Pancreas (tissue), 10 donors: ENCODE data around the gene RNF130. TPM values are rescaled to one million over a fixed set of nuclear protein-coding genes. Genes with fewer than 3 reads are reported as not detected.

ENCODE experiments used
- ATAC-seq, 4 donors: fragments of 200-7000 bp; cut with Tn5 transposase; one replicate each; pipeline versions ENCODE4 v1.8.0 to v1.9.1; 2020; ENCODE audit warnings: mild to moderate bottlenecking in 4 of 4, moderate library complexity in 4 of 4
- DNase-seq, 6 donors: peaks; one replicate each; pipeline ENCODE4 v3.0.0-alpha.2; 2020
- FAIRE-seq: peaks from 2 replicates; lab custom pipeline; 2012; peaks lifted over from hg19 to GRCh38; lab: Jason Lieb, UNC
- H3K27ac ChIP-seq, 4 donors: fragments of 200-600 bp; sonication (generic); 1 replicate in 3 of 4; 2 replicates in 1 of 4; pipeline versions ENCODE4 v1.5.0 to v1.8.0; 2020
- H3K27me3 ChIP-seq, 4 donors: fragments of 200-600 bp; one replicate each; pipeline ENCODE4 v1.8.0; 2021
- H3K36me3 ChIP-seq, 3 donors: fragments of 200-600 bp; sonication (generic) in 1 of 3; one replicate each; pipeline versions ENCODE4 v1.5.0 to v1.8.0; 2020 to 2021
- H3K4me1 ChIP-seq, 3 donors: fragments of 200-600 bp; one replicate each; pipeline ENCODE4 v1.8.0; 2021
- H3K4me3 ChIP-seq, 4 donors: fragments of 200-600 bp; sonication (generic) in 2 of 4; one replicate each; pipeline versions ENCODE4 v1.5.0 to v1.8.0; 2020 to 2021
- H3K9me3 ChIP-seq, 4 donors: fragments of 200-600 bp; one replicate each; pipeline ENCODE4 v1.8.0; 2021
- CTCF ChIP-seq, 4 donors: fragments of 200-600 bp; sonication (generic) in 3 of 4; IDR thresholded peaks; one replicate each; pipeline versions ENCODE4 v1.5.0 to v1.8.0; 2021; ENCODE audit warnings: antibody characterized with exemption in 4 of 4
- WGBS, 2 donors: extraction: QIAGEN DNeasy Blood & Tissue Kit; methylation state at CpG; one replicate each; pipeline ENCODE4 v1.1.7; 2013; 5-methylcytosine and 5-hydroxymethylcytosine counted together
- intact Hi-C, 3 donors: fragments of 100-400 bp; cut with DNase I; formaldehyde crosslinking; loops; one replicate each; pipeline versions ENCODE4 v1.11.1 to v1.14.2; 2022
- polyA plus RNA-seq, 2 donors: library from polyadenylated mRNA; stranded (reverse); fragments of 200-250 nt; gene quantifications; one replicate each; pipeline ENCODE4 v1.2.3, GENCODE V29; 2013
- total RNA-seq, 6 donors: library from RNA; stranded (reverse); fragmentation: NEBNext Ultra II Directional in 4 of 6; extraction: Animal tissue kit (Norgen Biotek cat#: 25700) in 4 of 6; gene quantifications; one replicate each; pipeline versions ENCODE4 v1.2.1 to v1.2.4, GENCODE V29; 2021 to 2023
- donor health status: healthy with polysubstance abuse.
- donor health status: DM: no; HTN: no; CAD: no; lungs with moderate emphysema.
- donor health status: DM: no; HTN: no; CAD: no.
- donor health status: control.
- donor health status: control.
- donor health status: Bipolar disorder and iron deficiency.
- donor health status: DM: yes; HTN: yes; CAD: no.
- donor health status: DM: no; HTN: no; CAD: no.
- donor health status: DM: no; HTN: no; CAD: no.
- donor health status: DM: yes; HTN: yes; CAD: no.

Gene RNF130
- total and polyA plus RNA-seq, 8 donors = 21.4 to 57.8 (median 37.8) TPM

- Histone ChIP-seq H3K4me3 (no peak overlapping the region), H3K27me3 (no peaks in the 10 kb centered on the region), H3K9me3 (no peaks in the 10 kb centered on the region), H3K27ac (no peak overlapping the region), H3K36me3 (no peaks in the 10 kb centered on the region), H3K4me1 (peaks cover 3 to 16% (median 8%) of the 10 kb centered on the region in 3 donors)
- FAIRE-seq (no peak), DNase-seq (no peak), ATAC-seq (no peak)
- TF ChIP-seq CTCF (IDR thresholded peaks at IDR 0.05) = no peak
- intact Hi-C loops = no loop called here
- 84 to 87% methylated on average over 5 of the region's 5 CpGs for WGBS, 2 donors
Observed at GRCh38 chr5:180081481-180081880, 9.9 kb upstream of the RNF130 start.

GRCh38 chr5:180080486-180081280, 9.1 kb upstream of the RNF130 start:
- no peak for TF ChIP-seq CTCF (IDR thresholded peaks at IDR 0.05)
- 86 to 89% methylated on average over 24 of the region's 24 CpGs for WGBS, 2 donors
- Histone ChIP-seq H3K27ac (no peak overlapping the region), H3K4me1 (peaks cover 2 to 13% (median 5%) of the 10 kb centered on the region in 3 donors), H3K36me3 (no peaks in the 10 kb centered on the region), H3K9me3 (no peaks in the 10 kb centered on the region), H3K4me3 (no peak overlapping the region), H3K27me3 (no peaks in the 10 kb centered on the region)
- no peak for FAIRE-seq
- no peak for DNase-seq
- no peak for ATAC-seq
- intact Hi-C loops = no loop called here

- H3K4me1 ChIP-seq = peaks cover 0 to 6% (median 0%) of the 10 kb centered on the region in 3 donors
- H3K27me3 ChIP-seq = no peaks in the 10 kb centered on the region
- H3K9me3 ChIP-seq = no peaks in the 10 kb centered on the region
- no peak for TF ChIP-seq CTCF (IDR thresholded peaks at IDR 0.05)
- WGBS, 2 donors = 75 to 85% methylated on average over 14 of the region's 14 CpGs
- intact Hi-C loops = no loop called here
- no peaks in the 10 kb centered on the region for H3K36me3 ChIP-seq
- H3K4me3 ChIP-seq = no peak overlapping the region
- H3K27ac ChIP-seq = no peak overlapping the region
- FAIRE-seq (no peak), ATAC-seq (no peak), DNase-seq (no peak)
Observed at GRCh38 chr5:180079702-180080466, 8.3 kb upstream of the RNF130 start.

- ATAC-seq (no peak), DNase-seq (no peak), FAIRE-seq (no peak)
- Histone ChIP-seq H3K9me3 (no peaks in the 10 kb centered on the region), H3K27me3 (no peaks in the 10 kb centered on the region), H3K36me3 (no peaks in the 10 kb centered on the region), H3K27ac (no peak overlapping the region), H3K4me1 (no peaks in the 10 kb centered on the region), H3K4me3 (no peak overlapping the region)
- TF ChIP-seq CTCF (IDR thresholded peaks at IDR 0.05) = no peak
- 85 to 87% methylated on average over 9 of the region's 9 CpGs for WGBS, 2 donors
- intact Hi-C loops = no loop called here
Observed at GRCh38 chr5:180078348-180078747, 6.8 kb upstream of the RNF130 start.
